Kidney (tissue), 14 donors: ENCODE data around the gene PSMB1. TPM values are rescaled to one million over a fixed set of nuclear protein-coding genes. Genes with fewer than 3 reads are reported as not detected.
A peak's percentile ranks its signal among the peaks of the same experiment; 100 is the strongest.

Experiments
- DNase-seq, 5 donors: peaks; one replicate each; pipeline ENCODE4 v3.0.0-alpha.2; 2013 to 2020
- FAIRE-seq: peaks from 2 replicates; lab custom pipeline; 2012; peaks lifted over from hg19 to GRCh38; lab: Jason Lieb, UNC
- H3K27ac ChIP-seq, 2 donors: one replicate each; pipeline ENCODE4 v1.7.0; 2013; ENCODE audit warnings: low read depth in 2 of 2, low read length in 2 of 2, inconsistent platforms in 1 of 2
- H3K27me3 ChIP-seq: one replicate; pipeline ENCODE4 v1.7.1; 2013; ENCODE audit warnings: low read length, inconsistent platforms; ENCODE audit not compliant: control insufficient read depth, insufficient read depth
- H3K36me3 ChIP-seq, 3 donors: one replicate each; pipeline versions ENCODE4 v1.7.0 to v1.7.1; 2013; ENCODE audit warnings: low read length in 3 of 3, control low read depth in 1 of 3, inconsistent platforms in 1 of 3; ENCODE audit not compliant: insufficient read depth in 3 of 3, control insufficient read depth in 2 of 3
- H3K4me1 ChIP-seq, 3 donors: one replicate each; pipeline versions ENCODE4 v1.7.0 to v1.7.1; 2013; ENCODE audit warnings: low read length in 3 of 3, inconsistent platforms in 1 of 3, low read depth in 1 of 3; ENCODE audit not compliant: control insufficient read depth in 2 of 3, insufficient read depth in 2 of 3
- H3K4me3 ChIP-seq, 3 donors: one replicate each; pipeline versions ENCODE4 v1.7.0 to v1.8.1; 2013; ENCODE audit warnings: low read length in 3 of 3, control low read depth in 1 of 3, inconsistent platforms in 1 of 3
- H3K9ac ChIP-seq, 3 donors: one replicate each; pipeline versions ENCODE4 v1.7.0 to v1.7.1; 2013; ENCODE audit warnings: low read length in 3 of 3, control low read depth in 1 of 3, inconsistent platforms in 1 of 3
- H3K9me3 ChIP-seq, 3 donors: one replicate each; pipeline versions ENCODE4 v1.7.0 to v1.7.1; 2013; ENCODE audit warnings: low read length in 3 of 3, control low read depth in 1 of 3, inconsistent platforms in 1 of 3; ENCODE audit not compliant: control insufficient read depth in 2 of 3, insufficient read depth in 1 of 3
- CTCF ChIP-seq: IDR thresholded peaks from 3 replicates; pipeline ENCODE4 v1.5.1; 2012; ENCODE audit warnings: mild to moderate bottlenecking, moderate library complexity, borderline replicate concordance; ENCODE audit not compliant: insufficient read depth; ENCODE audit errors: extremely low read depth
- intact Hi-C: fragments of 100-400 bp; cut with DNase I; formaldehyde crosslinking; loops from one replicate; pipeline ENCODE4 v1.11.1; 2022
- polyA plus RNA-seq: library from polyadenylated mRNA; stranded (reverse); fragments of 350-450 nt; fragmentation: Illumina TruSeq; extraction: RNeasy Lipid Tissue Mini Kit (QIAGEN cat#74804); gene quantifications from one replicate; pipeline ENCODE4 v1.2.3, GENCODE V29; 2014; ENCODE audit warnings: low read depth, low replicate concordance; ENCODE audit not compliant: insufficient read depth
- total RNA-seq: library from RNA; stranded (reverse); fragmentation: NEBNext Ultra II Directional; extraction: Animal tissue kit (Norgen Biotek cat#: 25700); gene quantifications from one replicate; pipeline ENCODE4 v1.2.1, GENCODE V29; 2021
- donor health status: control.
- donor health status: control.
- donor health status: control.
- donor health status: control.
- donor health status: control.
- donor health status: DM: yes; HTN: yes; CAD: no.
- donor health status: Normal renal cell carcinoma (clear cell type).

Gene PSMB1
- total and polyA plus RNA-seq, 2 donors from 2014 or later: 132 to 309 TPM

DNA sequence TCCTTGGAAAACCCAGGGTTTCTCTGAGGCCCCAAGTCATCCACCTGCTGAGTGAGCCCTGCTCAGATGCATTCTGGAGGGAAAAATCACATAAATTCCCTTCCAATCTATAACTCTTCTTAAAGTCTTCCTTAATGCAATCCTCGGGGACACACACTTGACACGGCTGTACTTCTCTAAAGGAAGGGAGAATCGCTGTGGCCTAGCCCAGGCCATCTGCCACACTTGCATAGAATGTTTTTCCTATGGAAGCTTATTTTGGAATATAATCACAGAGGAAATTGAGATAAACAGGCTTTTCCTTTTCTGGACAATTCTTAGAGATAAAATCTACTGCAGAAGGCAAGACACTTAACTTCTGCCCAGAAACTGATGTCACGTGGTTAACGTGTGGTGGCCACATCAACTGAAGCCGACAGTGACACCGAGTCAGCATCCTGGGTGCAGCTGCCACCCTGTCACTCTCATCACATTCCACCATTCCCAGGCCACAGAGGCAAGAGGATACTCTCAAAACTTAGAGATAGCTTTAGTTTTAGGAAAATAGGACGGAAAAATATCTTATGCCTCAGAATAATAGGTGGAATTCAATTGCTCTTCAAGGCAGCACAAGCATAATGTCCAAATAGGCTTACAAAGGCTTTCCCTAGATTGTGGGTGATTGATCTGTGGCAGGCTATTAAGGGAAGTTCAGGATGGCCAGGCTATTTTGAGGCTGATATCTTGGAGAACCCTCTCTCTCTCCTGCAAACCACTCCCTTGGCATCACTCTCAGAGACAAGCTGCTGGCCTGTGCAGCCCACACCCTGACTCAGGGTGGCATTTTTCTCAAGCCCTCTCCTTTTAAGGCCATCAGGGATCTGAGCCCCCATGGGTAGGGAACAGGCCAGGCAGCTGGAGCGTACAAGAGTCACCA is 29.6 kb downstream of the PSMB1 start:
- DNase-seq (no peak), FAIRE-seq (no peak)
- Histone ChIP-seq H3K9me3 (peaks cover 0 to 1% (median 0%) of the 10 kb centered on the region in 3 donors), H3K4me1 (peaks cover 0 to 2% (median 0%) of the 10 kb centered on the region in 3 donors), H3K36me3 (no peaks in the 10 kb centered on the region), H3K4me3 (no peak overlapping the region), H3K9ac (no peak overlapping the region), H3K27ac (peak overlapping the region in 1 of 2 donors; percentile 56), H3K27me3 (no peaks in the 10 kb centered on the region)
- intact Hi-C loops: no loop called here
- TF ChIP-seq CTCF: no peak

DNA sequence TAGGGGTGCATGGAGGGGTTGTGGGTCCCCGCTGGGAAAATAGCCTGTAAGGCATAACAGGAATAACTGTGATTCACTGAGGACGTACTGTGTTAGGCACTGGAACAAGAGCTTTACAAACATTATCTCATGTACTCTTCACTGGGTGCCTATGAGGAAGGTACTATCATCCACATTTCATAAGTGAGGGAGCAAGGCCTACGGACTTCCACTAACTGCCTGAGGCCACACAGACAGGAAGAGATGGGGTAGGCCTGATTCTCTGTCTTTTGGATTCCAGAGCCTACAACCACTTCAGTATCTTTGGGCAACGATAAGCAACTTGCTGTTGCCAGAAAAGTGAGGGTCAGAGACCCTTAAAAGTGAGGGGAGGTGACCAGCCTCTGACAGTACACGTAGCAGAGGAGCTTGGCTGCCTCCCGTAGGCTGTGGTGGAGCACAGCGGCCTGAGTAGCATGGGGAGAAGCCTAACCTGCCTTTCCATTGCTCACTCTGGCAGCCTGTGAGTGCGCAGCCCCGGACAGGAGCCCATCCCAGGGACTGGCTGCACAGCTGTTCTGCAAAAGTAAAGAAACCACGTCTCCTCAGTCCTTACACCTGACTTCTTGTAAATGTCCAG is 30.4 kb downstream of the PSMB1 start:
- Histone ChIP-seq H3K27me3 (no peaks in the 10 kb centered on the region), H3K27ac (peak overlapping the region in 1 of 2 donors; percentile 34), H3K9me3 (peaks cover 0 to 1% (median 0%) of the 10 kb centered on the region in 3 donors), H3K36me3 (no peaks in the 10 kb centered on the region), H3K9ac (no peak overlapping the region), H3K4me1 (peaks cover 0 to 2% (median 0%) of the 10 kb centered on the region in 3 donors), H3K4me3 (no peak overlapping the region)
- DNase-seq: peak in 1 of 5 donors; percentile 40
- TF ChIP-seq CTCF: no peak
- intact Hi-C loops: no loop called here
- FAIRE-seq: no peak

- Histone ChIP-seq H3K9me3 (peaks cover 0 to 1% (median 0%) of the 10 kb centered on the region in 3 donors), H3K9ac (no peak overlapping the region), H3K4me3 (peak overlapping the region in 1 of 3 donors; percentile 47), H3K36me3 (no peaks in the 10 kb centered on the region), H3K4me1 (no peaks in the 10 kb centered on the region), H3K27me3 (no peaks in the 10 kb centered on the region), H3K27ac (no peak overlapping the region)
- TF ChIP-seq CTCF: peak; percentile 73
- FAIRE-seq (no peak), DNase-seq (peak in 4 of 5 donors; percentile 43 to 55 (median 50))
- intact Hi-C loops: no loop called here
These were observed 36.1 kb downstream of the PSMB1 start for GRCh38 chr6:170516783-170517616.
